ENCODE results near the gene TCP11.

Gene TCP11

DNA sequence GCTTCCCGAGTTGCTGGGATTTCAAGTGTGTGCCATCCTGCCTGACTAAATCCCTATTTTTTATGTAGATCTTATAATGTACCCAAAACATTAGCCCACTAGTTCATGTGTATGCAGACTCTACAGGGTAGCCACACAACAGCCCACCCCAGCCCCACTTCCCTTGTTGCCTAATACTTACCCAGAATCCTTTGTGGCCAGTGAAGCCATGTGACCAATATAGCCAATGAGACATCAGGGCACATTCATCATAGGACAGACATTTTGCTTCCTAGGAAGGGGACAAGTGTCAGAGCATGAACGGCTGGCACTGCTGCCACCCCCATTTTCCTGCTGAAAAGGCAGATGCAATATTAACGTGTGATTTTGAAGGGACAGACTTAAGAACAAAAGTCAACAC, 36.0 kb upstream of the TCP11 start:
- Histone ChIP-seq H3K36me3 (no peaks in the 10 kb centered on the region), H3K4me3 (ENCODE audit: low read depth in 1 of 2, low read length in 1 of 2) (no peak overlapping the region), H3K4me1 (ENCODE audit: control insufficient read depth in 1 of 2, insufficient read depth in 1 of 2, low read depth in 1 of 2, low read length in 1 of 2) (no peaks in the 10 kb centered on the region), H3K9me3 (no peaks in the 10 kb centered on the region), H3K27ac (no peak overlapping the region), H3K27me3 (peaks cover 32% of the 10 kb centered on the region)
- TF ChIP-seq, protein P1, sequence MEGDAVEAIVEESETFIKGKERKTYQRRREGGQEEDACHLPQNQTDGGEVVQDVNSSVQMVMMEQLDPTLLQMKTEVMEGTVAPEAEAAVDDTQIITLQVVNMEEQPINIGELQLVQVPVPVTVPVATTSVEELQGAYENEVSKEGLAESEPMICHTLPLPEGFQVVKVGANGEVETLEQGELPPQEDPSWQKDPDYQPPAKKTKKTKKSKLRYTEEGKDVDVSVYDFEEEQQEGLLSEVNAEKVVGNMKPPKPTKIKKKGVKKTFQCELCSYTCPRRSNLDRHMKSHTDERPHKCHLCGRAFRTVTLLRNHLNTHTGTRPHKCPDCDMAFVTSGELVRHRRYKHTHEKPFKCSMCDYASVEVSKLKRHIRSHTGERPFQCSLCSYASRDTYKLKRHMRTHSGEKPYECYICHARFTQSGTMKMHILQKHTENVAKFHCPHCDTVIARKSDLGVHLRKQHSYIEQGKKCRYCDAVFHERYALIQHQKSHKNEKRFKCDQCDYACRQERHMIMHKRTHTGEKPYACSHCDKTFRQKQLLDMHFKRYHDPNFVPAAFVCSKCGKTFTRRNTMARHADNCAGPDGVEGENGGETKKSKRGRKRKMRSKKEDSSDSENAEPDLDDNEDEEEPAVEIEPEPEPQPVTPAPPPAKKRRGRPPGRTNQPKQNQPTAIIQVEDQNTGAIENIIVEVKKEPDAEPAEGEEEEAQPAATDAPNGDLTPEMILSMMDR (IDR thresholded peaks at IDR 0.05), result no peak

DNA sequence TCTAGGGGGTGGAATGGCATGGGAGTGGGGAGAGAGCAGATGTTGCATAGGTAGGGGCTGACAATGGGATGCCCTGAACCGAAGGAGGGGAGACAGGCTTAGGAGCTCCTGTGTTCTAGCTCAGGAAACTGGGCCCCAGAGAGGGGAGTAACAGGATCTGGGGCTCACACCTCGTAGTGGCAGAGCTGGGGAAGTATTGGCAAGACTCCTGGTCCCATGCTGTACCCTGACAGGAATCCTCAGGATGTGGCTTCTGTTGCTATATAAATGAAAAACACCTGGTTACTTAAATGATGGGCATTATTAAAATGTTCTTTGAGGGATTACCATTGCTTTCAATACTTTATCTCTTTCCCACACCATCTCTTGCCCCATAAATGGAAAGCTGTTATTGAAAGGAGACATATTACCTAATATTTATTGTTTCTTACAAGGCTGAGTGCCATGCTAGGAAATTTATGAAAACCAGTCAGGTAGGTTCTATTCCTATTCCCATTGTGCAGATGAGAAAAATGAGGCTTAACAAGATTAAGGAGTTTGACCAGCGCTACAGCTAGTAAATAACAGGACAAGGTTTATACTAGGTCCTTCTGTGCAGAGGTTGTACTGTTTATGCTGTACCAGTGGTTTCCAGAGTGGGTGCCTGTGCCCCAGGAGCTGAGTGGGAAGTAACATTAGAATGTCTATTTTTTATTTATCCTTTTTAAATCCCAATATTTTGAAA, 35.3 kb upstream of the TCP11 start:
- TF ChIP-seq, protein P1 (IDR thresholded peaks at IDR 0.05), result no peak
- Histone ChIP-seq H3K27me3 (peaks cover 25% of the 10 kb centered on the region), H3K9me3 (no peaks in the 10 kb centered on the region), H3K4me3 (ENCODE audit: low read depth in 1 of 2, low read length in 1 of 2) (no peak overlapping the region), H3K36me3 (no peaks in the 10 kb centered on the region), H3K4me1 (ENCODE audit: control insufficient read depth in 1 of 2, insufficient read depth in 1 of 2, low read depth in 1 of 2, low read length in 1 of 2) (no peaks in the 10 kb centered on the region), H3K27ac (no peak overlapping the region)

- Histone ChIP-seq H3K36me3 (no peaks in the 10 kb centered on the region), H3K27me3 (peaks cover 16% of the 10 kb centered on the region), H3K27ac (no peak overlapping the region), H3K4me3 (ENCODE audit: low read depth in 1 of 2, low read length in 1 of 2) (no peak overlapping the region), H3K9me3 (no peaks in the 10 kb centered on the region), H3K4me1 (ENCODE audit: control insufficient read depth in 1 of 2, insufficient read depth in 1 of 2, low read depth in 1 of 2, low read length in 1 of 2) (no peaks in the 10 kb centered on the region)
- TF ChIP-seq, protein P1 (IDR thresholded peaks at IDR 0.05), result no peak
Measured at GRCh38 chr6:35174501-35174900, 33.4 kb upstream of the TCP11 start.

DNA sequence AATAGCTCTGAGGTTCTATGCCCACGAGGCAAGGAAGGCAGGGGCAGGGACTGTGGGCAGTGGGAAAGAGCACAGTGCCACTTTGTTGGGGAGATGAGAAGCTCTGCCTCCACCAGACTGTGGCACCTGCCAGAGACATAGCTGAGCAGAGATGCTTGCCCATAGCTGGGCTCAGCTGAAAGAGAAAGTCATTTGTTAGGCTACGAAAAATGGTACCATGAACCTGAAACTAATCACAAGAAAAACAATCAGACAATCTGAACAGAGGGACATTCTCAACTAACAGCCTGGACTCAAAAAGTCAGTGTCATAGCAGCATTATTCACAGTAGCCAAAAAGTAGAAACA, 32.9 kb upstream of the TCP11 start:
- Histone ChIP-seq H3K4me1 (ENCODE audit: control insufficient read depth in 1 of 2, insufficient read depth in 1 of 2, low read depth in 1 of 2, low read length in 1 of 2) (no peaks in the 10 kb centered on the region), H3K4me3 (ENCODE audit: low read depth in 1 of 2, low read length in 1 of 2) (no peak overlapping the region), H3K27ac (no peak overlapping the region), H3K36me3 (no peaks in the 10 kb centered on the region), H3K9me3 (no peaks in the 10 kb centered on the region), H3K27me3 (peaks cover 16% of the 10 kb centered on the region)
- TF ChIP-seq, protein P1 (IDR thresholded peaks at IDR 0.05), result no peak

GRCh38 chr6:35173427-35174087, 32.4 kb upstream of the TCP11 start:
- Histone ChIP-seq H3K27me3 (peaks cover 16% of the 10 kb centered on the region), H3K4me3 (ENCODE audit: low read depth in 1 of 2, low read length in 1 of 2) (no peak overlapping the region), H3K9me3 (no peaks in the 10 kb centered on the region), H3K27ac (no peak overlapping the region), H3K36me3 (no peaks in the 10 kb centered on the region), H3K4me1 (ENCODE audit: control insufficient read depth in 1 of 2, insufficient read depth in 1 of 2, low read depth in 1 of 2, low read length in 1 of 2) (no peaks in the 10 kb centered on the region)
- TF ChIP-seq, protein P1 (IDR thresholded peaks at IDR 0.05), result no peak

Data from neutrophil (primary cell).